VCaP (cell line): ENCODE data around the gene CTDSPL.

Source experiments
- H3K27ac ChIP-seq: fragments of 450-650 bp; 2 replicates; pipeline ENCODE4 v1.5.1; 2017
- TF ChIP-seq, protein P1 (sequence below): fragments of 450-650 bp; conservative IDR thresholded peaks from 2 replicates; pipeline ENCODE4 v1.5.1; 2017; ENCODE audit warnings: mild to moderate bottlenecking, moderate library complexity

The CTDSPL gene

DNA sequence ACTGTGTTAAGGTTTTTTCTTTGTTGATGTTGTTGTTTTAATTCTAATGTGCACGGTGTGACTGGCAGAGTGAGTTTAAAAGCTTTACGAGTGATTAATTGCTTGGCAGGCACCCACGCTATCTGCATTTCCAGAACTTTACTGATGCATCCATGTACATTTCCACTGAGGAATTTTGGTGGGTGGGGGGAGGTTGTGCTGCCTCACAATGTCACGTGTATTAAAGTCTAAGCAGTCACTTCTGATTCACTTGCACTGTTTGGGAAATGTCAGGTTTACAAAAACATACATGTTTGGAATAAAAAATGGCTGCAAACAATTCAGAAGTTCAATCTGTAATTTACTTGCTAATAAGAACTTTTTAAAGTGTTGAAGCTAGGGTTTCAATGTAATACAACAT, 38.5 kb upstream of the CTDSPL start:
- TF ChIP-seq, protein P1, sequence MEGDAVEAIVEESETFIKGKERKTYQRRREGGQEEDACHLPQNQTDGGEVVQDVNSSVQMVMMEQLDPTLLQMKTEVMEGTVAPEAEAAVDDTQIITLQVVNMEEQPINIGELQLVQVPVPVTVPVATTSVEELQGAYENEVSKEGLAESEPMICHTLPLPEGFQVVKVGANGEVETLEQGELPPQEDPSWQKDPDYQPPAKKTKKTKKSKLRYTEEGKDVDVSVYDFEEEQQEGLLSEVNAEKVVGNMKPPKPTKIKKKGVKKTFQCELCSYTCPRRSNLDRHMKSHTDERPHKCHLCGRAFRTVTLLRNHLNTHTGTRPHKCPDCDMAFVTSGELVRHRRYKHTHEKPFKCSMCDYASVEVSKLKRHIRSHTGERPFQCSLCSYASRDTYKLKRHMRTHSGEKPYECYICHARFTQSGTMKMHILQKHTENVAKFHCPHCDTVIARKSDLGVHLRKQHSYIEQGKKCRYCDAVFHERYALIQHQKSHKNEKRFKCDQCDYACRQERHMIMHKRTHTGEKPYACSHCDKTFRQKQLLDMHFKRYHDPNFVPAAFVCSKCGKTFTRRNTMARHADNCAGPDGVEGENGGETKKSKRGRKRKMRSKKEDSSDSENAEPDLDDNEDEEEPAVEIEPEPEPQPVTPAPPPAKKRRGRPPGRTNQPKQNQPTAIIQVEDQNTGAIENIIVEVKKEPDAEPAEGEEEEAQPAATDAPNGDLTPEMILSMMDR = no peak
- peak overlapping the region; percentile 59 for H3K27ac ChIP-seq

DNA sequence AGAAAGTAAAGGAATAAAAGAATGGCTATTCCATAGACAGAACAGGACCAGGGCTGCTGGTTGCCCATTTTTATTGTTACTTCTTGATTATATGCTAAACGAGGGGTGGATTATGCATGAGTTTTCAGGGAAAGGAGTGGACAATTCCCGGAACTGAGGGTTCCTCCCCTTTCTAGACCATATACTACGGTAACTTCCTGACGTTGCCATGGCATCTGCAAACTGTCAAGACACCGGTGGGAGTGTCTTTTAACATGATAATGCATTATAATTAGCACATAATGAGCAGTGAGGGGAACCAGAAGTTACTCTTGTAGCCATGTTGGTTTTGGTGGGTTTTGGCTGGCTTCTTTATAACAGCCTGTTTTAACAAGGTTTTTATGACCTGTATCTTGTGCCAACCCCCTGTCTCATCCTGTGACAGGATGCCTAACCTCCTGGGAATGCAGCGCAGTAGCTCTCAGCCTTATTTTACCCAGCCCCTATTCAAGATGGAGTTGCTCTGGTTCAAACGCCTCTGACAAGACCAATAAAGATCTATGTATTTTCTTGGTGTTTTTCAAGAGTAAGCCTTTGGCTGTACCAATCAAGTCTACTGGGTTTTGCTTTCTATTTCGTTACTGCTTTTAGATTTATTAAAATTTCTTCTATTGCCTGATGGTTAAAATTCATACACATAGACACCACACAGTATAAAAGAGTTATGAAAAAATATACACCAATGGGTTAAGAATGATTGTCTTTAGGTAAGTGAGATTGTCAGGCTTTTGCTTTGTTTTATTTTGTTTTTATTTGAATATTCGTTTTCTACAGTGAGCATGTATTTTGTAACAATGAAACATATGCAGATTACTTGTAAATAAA, 37.4 kb upstream of the CTDSPL start:
- H3K27ac ChIP-seq = peak overlapping the region; percentile 59
- TF ChIP-seq, protein P1 = no peak

DNA sequence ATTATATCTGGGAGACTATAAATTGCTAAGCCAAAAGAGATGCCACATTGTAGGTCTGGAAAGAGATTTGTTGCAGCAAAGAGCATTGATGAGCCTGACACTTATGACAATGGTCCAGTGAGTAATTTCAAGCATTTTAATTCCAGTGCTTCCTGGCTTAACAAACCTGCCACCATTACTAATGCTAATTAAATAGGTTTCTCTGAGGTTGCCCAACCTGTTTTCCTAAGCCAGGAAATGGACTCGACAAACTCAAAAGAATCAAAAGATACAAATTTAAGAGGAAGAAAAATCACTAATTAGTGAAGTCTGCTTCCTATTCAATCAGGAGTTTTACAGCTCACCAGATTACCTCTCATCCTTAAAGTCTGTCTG, 36.7 kb upstream of the CTDSPL start:
- TF ChIP-seq, protein P1 = no peak
- peak overlapping the region; percentile 59 for H3K27ac ChIP-seq

DNA sequence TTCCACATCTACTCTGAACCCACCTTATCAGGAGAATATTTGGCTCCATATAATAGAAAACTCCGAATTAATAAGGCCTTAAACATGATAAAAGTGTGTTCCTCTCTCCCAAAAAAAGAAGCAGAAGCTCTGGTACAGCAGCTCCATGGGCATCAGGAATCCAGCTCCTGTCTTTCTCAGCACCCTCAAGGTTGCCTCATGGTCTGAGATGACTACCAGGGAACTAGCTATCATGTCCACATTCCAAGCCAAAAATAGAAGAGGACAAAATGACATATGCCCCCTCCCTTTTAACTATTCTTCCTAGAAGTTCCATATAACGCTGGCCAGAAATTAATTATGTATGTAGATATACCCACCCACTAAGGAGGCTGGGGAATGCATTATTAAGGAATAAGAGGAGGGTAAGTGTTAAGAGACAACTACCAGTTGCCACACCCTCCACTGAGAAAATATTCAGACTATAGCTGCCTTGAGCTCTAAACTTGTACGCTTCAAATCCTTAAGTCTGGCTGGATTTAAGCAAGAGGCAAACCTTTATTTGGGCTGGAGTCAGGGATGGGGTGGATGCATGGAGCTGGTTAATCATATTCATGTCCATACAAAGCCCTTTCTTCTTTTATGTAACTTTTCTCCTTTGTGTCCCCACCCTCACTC, 35.8 kb upstream of the CTDSPL start:
- H3K27ac ChIP-seq = peak overlapping the region; percentile 59
- TF ChIP-seq, protein P1 = no peak

DNA sequence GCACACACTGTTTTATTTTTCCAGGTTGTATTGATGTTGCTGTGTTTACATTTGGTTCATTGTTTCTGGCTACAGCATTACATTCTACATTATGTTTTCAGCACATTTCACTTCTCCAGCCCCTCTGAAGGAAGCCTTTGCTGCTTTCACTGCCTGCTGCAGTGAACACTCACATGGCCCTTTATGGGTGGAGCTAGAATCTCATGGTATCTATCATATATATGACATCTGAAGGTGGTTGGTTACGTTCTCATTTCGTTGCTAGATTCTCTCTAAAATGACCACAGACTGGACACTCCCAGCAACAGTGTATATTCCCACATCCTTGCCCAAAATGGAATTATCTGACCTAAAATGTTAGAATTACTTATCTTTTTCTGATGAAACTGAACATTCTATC, 35.2 kb upstream of the CTDSPL start:
- TF ChIP-seq, protein P1 = no peak
- peak overlapping the region; percentile 59 for H3K27ac ChIP-seq

DNA sequence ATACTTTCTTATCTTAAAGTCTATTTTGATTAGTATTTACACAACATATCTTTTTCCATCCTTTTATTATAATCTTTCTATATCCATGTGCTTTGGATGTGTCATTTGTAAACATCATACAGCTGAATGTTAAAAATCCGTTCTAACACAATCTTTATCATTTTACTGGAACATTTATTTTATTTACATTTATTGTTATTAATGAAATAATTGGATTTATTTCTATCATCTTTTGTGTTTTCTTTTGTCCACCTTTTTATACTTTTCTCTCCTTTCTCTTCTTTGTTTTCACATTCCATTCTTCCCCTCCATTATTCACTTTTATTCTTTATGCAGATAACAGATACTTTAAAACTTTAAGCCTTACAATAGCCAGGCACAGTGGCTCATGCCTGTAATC, 34.7 kb upstream of the CTDSPL start:
- TF ChIP-seq, protein P1 = no peak

DNA sequence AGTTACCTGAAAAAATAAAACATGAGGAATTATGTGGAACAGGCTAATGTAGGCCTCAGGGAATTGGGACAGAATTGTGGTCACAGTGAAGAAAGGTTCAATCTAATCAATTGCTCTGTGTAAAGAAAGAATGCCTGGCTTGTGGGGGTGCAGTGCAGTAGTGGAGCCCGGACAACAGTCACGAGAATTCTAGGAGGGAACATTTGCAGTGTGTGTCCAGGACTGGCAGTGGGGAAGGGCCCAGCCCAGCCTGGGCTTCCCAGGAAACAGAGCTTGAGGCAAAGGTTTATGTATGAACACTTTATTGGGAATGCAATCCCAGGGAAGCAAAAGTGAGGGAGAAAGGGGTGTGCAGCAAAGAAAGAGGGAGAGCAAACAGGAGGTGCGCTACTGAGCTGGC, 29.2 kb upstream of the CTDSPL start:
- H3K27ac ChIP-seq = no peak overlapping the region
- TF ChIP-seq, protein P1 = no peak

More for the DNA sequence above, 34.7 kb upstream of the CTDSPL start:
- H3K27ac ChIP-seq = peak overlapping the region; percentile 59
